ENCODE data around the gene LPP.

Gene LPP

GRCh38 chr3:188157407-188157806 is 3.5 kb downstream of the LPP start:
- ATAC-seq (ENCODE audit: low read depth) (no peak), DNase-seq (ENCODE audit: low spot score) (no peak)
- H3K27me3 ChIP-seq (ENCODE audit: insufficient read depth, poor library complexity, severe bottlenecking), result no peaks in the 10 kb centered on the region
- H3K4me3 ChIP-seq (ENCODE audit: severe bottlenecking), result no peak overlapping the region
- H3K9me3 ChIP-seq (ENCODE audit: severe bottlenecking), result no peaks in the 10 kb centered on the region
- H3K36me3 ChIP-seq (ENCODE audit: low read depth), result no peaks in the 10 kb centered on the region
- H3K27ac ChIP-seq (ENCODE audit: poor library complexity, severe bottlenecking), result no peak overlapping the region
- peaks cover 3% of the 10 kb centered on the region for H3K4me1 ChIP-seq (ENCODE audit: insufficient read depth, poor library complexity, severe bottlenecking)
- TF ChIP-seq CTCF (IDR thresholded peaks at IDR 0.05; ENCODE audit: poor library complexity, severe bottlenecking), result no peak

GRCh38 chr3:188157971-188158370 is 4.0 kb downstream of the LPP start:
- Histone ChIP-seq H3K36me3 (ENCODE audit: low read depth) (no peaks in the 10 kb centered on the region), H3K4me1 (ENCODE audit: insufficient read depth, poor library complexity, severe bottlenecking) (peaks cover 3% of the 10 kb centered on the region), H3K27me3 (ENCODE audit: insufficient read depth, poor library complexity, severe bottlenecking) (no peaks in the 10 kb centered on the region), H3K27ac (ENCODE audit: poor library complexity, severe bottlenecking) (no peak overlapping the region), H3K9me3 (ENCODE audit: severe bottlenecking) (no peaks in the 10 kb centered on the region), H3K4me3 (ENCODE audit: severe bottlenecking) (no peak overlapping the region)
- TF ChIP-seq CTCF (IDR thresholded peaks at IDR 0.05; ENCODE audit: poor library complexity, severe bottlenecking), result no peak
- DNase-seq (ENCODE audit: low spot score) (no peak), ATAC-seq (ENCODE audit: low read depth) (no peak)

DNA sequence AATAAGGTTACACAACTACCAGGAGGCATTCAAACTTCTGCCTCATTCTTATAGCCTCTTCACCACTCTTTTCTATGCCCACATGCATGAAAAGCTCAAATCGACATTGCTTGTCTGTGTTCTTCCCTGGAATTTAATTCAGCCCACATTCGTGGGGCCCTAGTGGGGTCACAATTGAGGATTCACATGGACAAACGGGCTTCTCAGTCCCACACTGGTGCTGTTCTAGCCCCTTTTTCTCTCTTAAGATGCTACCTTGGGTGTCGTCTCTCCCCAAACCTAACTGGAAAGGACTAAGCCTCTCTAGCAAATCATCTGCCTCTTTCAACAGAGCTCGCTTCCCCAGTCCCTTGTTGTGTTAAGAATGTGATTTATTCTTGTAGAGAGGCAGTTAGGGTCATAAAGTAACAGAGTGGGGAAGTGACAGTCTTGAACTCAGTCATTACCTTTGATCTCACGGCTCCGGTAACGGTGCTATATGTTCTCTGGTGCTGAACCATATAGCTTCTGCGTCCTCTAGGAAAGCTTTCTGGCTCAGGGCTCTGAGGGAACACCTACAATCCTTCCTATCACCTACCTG is 4.9 kb downstream of the LPP start:
- ATAC-seq (ENCODE audit: low read depth) (no peak), DNase-seq (ENCODE audit: low spot score) (no peak)
- H3K4me1 ChIP-seq (ENCODE audit: insufficient read depth, poor library complexity, severe bottlenecking), result peaks cover 3% of the 10 kb centered on the region
- no peak overlapping the region for H3K27ac ChIP-seq (ENCODE audit: poor library complexity, severe bottlenecking)
- TF ChIP-seq CTCF (IDR thresholded peaks at IDR 0.05; ENCODE audit: poor library complexity, severe bottlenecking), result no peak
- H3K9me3 ChIP-seq (ENCODE audit: severe bottlenecking), result no peaks in the 10 kb centered on the region
- H3K4me3 ChIP-seq (ENCODE audit: severe bottlenecking), result no peak overlapping the region
- H3K36me3 ChIP-seq (ENCODE audit: low read depth), result no peaks in the 10 kb centered on the region
- no peaks in the 10 kb centered on the region for H3K27me3 ChIP-seq (ENCODE audit: insufficient read depth, poor library complexity, severe bottlenecking)

GRCh38 chr3:188160751-188161150 is 6.8 kb downstream of the LPP start:
- TF ChIP-seq CTCF (IDR thresholded peaks at IDR 0.05; ENCODE audit: poor library complexity, severe bottlenecking), result no peak
- DNase-seq (ENCODE audit: low spot score), result no peak
- ATAC-seq (ENCODE audit: low read depth), result no peak
- Histone ChIP-seq H3K27ac (ENCODE audit: poor library complexity, severe bottlenecking) (no peak overlapping the region), H3K9me3 (ENCODE audit: severe bottlenecking) (no peaks in the 10 kb centered on the region), H3K4me3 (ENCODE audit: severe bottlenecking) (no peak overlapping the region), H3K27me3 (ENCODE audit: insufficient read depth, poor library complexity, severe bottlenecking) (no peaks in the 10 kb centered on the region), H3K4me1 (ENCODE audit: insufficient read depth, poor library complexity, severe bottlenecking) (peaks cover 7% of the 10 kb centered on the region), H3K36me3 (ENCODE audit: low read depth) (no peaks in the 10 kb centered on the region)

GRCh38 chr3:188164248-188164687 is 10.3 kb downstream of the LPP start:
- no peaks in the 10 kb centered on the region for H3K9me3 ChIP-seq (ENCODE audit: severe bottlenecking)
- H3K27ac ChIP-seq (ENCODE audit: poor library complexity, severe bottlenecking), result no peak overlapping the region
- H3K4me1 ChIP-seq (ENCODE audit: insufficient read depth, poor library complexity, severe bottlenecking), result peaks cover 7% of the 10 kb centered on the region
- TF ChIP-seq CTCF (IDR thresholded peaks at IDR 0.05; ENCODE audit: poor library complexity, severe bottlenecking), result no peak
- no peaks in the 10 kb centered on the region for H3K27me3 ChIP-seq (ENCODE audit: insufficient read depth, poor library complexity, severe bottlenecking)
- DNase-seq (ENCODE audit: low spot score) (no peak), ATAC-seq (ENCODE audit: low read depth) (peak; percentile 75)
- no peak overlapping the region for H3K4me3 ChIP-seq (ENCODE audit: severe bottlenecking)
- no peaks in the 10 kb centered on the region for H3K36me3 ChIP-seq (ENCODE audit: low read depth)
